Measurements from ENCODE around the gene ZBTB47.

The ZBTB47 gene

DNA sequence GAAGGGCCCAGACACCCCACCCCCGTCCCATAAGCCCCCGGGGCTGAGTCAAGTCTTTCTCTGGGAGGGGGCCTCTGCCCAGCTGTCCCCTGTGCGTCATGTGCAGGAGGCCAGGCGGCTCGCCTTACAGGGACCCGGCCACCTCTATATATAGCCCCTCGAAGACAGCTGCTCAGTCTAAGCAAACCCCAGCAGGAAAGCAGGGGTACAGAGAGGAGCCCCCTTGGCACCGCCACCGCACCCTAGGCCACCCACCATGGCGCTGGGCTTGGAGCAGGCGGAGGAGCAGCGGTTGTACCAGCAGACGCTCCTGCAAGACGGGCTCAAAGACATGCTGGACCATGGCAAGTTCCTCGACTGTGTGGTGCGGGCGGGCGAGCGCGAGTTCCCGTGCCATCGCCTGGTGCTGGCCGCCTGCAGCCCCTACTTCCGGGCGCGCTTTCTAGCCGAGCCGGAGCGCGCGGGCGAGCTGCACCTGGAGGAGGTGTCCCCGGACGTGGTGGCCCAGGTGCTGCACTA is 31.9 kb downstream of the ZBTB47 start, which contains the start of gene KLHL40:
KLHL40 (plus strand) TSS at position 175 of the 519 bp plus-strand sequence; CDS start at position 257, 82 bp downstream.
- no peak for DNase-seq (ENCODE audit: low spot score)

DNA sequence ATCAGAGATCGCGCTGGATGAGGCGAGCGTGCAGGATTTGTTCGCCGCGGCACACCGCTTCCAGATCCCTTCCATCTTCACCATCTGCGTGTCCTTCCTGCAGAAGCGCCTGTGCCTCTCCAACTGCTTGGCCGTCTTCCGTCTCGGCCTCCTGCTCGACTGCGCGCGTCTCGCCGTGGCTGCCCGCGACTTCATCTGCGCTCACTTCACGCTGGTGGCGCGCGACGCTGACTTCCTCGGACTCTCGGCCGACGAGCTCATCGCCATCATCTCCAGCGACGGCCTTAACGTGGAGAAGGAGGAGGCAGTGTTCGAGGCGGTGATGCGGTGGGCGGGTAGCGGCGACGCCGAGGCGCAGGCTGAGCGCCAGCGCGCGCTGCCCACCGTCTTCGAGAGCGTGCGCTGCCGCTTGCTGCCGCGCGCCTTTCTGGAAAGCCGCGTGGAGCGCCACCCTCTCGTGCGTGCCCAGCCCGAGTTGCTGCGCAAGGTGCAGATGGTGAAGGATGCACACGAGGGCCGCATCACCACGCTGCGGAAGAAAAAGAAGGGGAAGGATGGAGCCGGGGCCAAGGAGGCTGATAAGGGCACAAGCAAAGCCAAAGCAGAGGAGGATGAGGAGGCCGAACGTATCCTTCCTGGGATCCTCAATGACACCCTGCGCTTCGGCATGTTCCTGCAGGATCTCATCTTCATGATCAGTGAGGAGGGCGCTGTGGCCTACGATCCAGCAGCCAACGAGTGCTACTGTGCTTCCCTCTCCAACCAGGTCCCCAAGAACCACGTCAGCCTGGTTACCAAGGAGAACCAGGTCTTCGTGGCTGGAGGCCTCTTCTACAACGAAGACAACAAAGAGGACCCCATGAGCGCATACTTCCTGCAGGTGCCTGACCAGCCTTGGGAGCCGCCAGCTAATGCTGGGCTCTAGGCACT is 32.7 kb downstream of the ZBTB47 start:
- DNase-seq (ENCODE audit: low spot score): no peak

DNA sequence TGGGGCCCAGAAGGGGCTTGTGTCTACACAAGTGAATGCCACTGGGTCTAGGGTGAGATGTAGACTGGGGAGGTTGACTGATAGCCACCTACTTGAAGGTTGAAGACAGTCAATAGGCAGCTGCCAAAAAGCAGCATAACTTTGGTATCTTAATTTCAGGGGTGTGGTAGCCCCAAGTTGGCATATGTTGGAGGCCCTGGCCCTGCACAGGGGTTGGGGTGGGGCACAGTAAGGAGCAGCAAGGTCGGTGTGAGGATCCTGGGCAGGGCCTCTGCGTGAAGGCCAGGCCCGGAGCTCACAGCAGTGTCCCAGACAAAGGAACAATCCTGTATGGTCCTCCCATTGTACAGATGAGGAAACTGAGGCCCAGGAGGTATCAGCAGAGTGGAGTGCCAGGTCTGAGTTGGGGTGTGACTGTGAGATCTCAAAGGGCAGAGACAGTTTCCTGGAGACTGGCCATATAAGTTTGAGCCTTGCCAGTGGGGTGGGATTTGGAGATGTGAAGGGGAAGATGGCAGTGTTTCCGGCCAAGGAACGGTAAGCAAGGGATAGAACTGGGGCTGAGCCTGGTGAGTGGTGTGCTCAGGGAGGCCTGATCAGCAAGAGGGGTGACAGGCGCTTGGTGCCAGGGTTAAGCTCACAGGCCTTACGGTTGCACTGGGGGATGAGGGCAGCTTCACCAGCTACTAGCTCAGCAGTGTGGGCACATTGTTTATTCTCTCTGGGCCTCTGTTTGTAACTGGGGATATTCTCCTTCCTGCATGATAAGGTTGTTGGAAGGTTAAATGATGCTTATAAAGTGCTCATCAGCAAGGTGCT is 33.5 kb downstream of the ZBTB47 start:
- no peak for DNase-seq (ENCODE audit: low spot score)

DNA sequence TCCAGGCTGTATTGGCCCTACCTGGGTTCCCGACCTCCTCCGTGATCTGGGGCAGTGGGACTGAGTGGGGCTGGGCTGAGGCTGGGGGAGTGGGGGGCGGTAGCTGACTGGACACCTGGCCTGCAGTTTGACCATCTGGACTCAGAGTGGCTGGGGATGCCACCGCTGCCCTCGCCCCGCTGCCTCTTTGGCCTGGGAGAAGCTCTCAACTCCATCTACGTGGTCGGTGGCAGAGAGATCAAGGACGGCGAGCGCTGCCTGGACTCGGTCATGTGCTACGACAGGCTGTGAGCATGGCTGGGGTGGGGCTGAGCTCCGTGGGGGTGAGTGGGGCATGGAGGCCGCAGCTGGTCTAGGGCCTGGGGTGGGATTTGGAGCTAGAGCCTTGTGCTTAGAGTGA is 34.5 kb downstream of the ZBTB47 start:
- DNase-seq (ENCODE audit: low spot score): no peak

DNA sequence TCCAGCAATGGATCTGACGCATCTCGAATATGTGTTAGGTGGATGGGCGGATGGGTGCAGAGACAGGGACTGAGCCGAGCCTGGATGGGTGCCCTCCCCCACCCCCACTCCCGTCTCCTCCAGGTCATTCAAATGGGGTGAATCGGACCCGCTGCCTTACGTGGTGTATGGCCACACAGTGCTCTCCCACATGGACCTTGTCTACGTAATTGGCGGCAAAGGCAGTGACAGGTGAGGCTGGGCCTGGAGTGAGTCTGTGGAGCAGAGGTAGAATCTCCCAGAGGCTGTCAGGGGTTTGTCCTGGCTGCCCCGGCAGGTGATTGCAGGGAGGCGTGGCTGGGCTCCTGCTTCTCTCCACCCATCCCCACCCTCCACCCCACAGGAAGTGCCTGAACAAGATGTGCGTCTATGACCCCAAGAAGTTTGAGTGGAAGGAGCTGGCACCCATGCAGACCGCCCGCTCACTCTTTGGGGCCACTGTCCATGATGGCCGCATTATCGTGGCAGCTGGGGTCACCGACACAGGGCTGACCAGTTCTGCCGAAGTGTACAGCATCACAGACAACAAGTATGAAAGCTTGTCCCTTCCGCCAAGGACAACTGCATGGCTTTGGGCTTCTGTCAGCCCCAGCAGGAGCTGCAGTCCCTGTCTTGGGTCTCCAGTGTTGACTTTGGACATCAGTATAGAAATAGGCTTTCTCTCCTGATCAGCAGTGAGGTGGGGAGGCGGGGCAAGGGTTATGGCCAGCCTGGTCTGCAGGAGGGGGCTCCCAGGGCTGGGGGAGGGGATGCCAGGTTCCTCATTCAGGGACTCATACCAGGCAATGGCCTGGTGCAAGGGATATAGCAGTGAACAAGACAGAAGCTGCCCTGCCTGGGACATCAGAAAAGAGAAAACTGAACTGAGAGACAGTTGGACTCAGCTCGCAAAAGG is 35.3 kb downstream of the ZBTB47 start:
- no peak for DNase-seq (ENCODE audit: low spot score)

DNA sequence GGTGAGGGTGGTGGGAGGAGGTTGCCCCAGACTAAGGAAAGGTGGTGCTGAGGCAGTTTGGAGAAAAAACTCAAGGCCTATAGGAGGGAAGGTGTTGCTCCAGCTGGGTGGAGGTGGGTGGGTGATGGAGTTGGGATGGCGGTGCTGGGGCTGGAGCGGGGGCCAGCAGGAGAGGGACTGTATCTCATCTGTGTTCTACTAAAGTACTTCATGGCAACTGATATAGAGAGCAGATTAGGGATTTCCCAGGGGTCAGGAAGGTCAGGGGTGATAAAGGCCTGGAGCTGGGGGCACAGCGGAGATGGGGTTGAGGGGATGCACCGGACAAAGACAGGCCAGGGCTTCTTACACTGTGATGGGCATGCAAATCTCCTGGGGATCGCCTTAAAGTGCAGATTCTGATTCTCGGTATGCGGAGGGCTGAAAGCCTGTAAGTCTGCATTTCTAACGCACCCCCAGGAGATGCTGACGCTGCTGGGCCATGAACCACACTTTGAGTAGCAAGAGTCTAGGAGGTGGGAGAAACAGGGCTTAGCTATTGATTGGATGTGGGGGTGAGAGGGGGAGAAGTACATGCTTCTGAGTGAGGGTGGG is 36.0 kb downstream of the ZBTB47 start:
- DNase-seq (ENCODE audit: low spot score): no peak

DNA sequence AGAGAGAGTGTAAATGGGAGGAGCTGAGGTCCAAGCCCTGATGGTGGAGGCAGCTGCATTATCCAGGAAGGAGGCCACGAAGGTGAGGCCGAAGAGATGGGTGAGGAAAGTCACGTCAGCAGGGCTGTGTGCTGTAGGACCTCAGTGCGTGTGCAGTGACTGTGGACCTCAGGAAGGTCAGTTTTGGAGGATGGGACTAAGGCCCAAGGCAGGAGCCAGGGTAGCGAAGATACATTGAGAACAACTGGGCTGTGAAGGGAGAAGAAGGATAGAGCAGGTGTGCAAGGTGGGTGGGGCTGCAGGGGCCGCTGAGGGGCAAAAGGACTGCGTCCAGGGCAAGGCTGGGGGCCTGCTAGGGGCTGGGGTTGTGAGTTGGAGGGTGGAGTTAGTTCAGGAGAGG is 36.7 kb downstream of the ZBTB47 start:
- no peak for DNase-seq (ENCODE audit: low spot score)

DNA sequence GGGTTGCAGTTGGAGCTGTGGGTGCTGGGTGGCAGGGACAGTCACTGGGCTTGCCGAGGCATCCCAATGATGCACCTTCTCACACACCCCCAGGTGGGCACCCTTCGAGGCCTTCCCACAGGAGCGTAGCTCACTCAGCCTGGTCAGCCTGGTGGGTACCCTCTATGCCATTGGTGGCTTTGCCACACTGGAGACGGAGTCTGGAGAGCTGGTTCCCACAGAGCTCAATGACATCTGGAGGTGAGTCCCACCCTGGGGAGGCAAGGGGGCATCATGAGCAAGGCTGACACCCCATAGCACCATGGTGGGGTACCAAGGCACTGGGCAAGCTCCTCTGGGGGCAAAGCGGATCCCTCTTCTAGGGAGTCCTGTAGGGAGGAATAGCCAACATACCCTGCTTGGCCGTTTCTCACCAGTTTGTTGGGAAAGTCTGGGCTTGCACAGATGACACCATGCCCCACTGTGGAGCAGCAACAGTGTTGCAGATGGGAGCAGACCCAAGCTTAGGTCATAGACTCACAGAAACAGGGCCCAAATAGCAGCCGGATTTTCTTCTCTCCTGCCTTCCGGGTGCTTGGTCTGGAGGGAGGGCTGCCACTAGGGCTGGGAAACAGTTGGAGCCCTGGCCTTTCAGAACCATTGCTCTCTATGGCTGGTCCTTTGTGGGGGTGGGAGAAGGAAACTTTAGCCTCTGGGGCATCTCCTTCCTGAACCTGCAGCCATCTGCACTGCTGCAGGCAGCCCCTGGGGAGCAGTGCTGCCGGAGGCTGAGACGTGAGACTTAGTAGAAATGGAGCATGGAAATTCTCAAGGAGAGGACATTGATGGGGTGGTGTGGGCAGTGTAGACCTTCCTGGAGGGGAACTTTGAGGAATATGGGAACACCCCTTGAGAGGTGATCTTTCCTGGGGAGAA is 37.5 kb downstream of the ZBTB47 start:
- DNase-seq (ENCODE audit: low spot score): peak; percentile 60

DNA sequence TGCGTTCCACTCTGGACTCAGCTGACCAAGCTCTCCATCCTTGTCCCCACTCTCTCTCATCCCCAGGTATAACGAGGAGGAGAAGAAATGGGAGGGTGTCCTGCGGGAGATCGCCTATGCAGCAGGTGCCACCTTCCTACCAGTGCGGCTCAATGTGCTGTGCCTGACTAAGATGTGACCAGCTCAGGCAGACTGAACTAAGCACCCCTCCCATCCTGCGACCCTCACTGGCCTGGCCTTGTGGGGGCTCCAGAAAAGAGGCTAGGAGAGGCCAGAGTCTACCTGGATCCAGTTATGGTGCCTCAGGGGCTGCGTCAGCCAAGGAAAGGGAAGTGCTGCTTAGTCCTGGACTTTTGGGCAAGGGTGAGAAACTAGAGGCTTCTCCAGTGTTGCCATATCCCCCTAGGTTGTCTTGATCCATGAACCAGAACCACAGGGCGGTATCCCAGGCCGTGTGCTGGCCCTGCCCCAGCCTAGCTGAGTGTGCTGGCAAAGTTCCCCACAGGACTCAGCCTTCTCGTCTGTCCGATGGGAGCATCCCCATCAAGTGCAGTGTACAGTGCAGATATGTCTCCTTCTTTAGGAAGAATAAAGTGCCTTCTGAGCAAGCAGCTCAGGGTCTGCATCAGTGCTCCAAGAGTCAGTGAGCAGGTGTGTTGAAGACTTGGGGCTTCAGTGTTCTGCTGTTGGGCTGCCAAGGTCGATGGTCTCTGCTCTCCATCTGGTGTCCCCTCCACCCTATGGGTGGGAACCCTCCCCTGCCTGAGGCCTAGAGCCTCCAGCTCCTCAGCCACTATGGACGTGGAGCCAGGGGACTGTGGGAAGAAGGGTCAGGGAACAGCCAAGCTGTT is 38.5 kb downstream of the ZBTB47 start:
- no peak for DNase-seq (ENCODE audit: low spot score)

DNA sequence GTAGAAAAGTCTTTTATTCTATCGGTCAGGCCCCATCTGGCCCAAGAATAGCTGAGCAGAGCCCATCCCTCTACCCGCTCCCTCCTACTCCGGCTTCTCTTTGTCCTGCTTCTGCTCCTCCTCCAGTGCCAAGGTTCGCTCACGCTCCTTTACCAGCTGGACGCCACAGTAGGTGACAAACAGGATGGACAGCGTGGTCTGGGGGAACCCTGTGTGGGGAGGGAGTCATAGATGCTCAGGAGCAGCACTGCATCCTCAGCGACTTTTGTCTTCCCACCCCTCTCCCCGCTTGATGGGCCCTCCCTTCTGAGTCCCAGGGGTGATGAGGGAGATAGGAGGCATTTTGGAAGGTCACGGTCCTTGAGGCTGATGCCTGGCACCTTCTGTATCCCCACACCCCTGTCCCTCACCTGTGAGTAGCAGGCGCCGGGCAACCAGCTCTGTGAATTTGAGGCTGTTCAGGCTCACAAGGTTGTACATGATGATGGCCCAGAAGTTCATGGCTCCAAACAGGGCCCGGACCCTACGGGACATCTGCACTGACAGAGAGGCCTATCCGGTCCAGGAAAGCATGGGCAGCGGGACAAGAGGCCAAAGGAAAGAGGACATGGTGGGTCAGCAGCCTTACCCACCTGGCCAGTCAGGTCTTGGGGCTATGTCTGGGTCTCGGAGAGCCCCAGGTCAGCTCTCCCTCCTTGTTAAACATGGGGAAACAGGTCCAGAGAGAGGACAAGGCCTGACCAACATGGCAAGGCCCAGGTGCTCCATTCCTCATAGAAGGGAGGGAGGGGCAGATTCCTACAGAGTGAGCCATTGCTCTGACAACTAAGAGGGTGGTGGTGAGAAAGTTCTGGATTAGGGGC is 39.4 kb downstream of the ZBTB47 start:
- DNase-seq (ENCODE audit: low spot score): no peak

DNA sequence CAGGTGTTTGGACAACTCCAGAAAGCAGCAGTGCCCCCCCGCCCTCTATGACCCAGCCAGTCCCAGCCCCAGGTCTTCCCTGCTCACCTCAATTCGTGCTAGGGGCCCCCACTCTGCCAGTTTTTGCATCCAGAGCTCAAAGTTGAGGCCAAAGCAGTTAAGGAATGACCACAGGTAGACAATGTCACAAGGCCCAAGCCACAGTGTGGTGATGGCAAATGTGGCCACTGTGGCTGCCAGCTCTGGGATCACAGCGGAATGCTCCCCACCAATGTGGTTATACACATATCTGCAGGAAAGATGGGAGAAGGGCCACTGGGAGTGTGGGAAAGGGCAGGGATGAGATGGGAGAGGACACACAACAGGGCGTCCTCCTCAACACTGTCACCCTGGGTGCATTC is 40.0 kb downstream of the ZBTB47 start:
- no peak for DNase-seq (ENCODE audit: low spot score)

DNA sequence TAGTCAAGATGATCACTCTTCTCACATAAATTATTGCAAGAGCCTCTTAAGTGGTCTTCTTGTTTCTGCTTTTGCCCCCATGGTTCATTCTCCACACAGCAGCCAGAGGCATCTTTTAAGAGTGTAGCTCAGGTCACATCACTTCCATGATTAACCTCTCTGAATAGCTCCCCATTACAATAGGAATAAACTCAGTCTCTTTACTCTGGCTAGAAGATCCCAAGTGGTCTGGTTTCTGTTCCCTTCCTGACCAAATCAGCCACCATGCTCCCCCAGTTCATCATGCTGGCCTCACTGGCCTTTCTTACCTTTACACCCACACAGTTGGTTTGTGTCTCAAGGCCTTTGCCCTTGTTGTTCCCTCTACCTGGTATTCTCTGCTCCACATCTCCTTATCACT is 40.9 kb downstream of the ZBTB47 start:
- DNase-seq (ENCODE audit: low spot score): no peak

DNA sequence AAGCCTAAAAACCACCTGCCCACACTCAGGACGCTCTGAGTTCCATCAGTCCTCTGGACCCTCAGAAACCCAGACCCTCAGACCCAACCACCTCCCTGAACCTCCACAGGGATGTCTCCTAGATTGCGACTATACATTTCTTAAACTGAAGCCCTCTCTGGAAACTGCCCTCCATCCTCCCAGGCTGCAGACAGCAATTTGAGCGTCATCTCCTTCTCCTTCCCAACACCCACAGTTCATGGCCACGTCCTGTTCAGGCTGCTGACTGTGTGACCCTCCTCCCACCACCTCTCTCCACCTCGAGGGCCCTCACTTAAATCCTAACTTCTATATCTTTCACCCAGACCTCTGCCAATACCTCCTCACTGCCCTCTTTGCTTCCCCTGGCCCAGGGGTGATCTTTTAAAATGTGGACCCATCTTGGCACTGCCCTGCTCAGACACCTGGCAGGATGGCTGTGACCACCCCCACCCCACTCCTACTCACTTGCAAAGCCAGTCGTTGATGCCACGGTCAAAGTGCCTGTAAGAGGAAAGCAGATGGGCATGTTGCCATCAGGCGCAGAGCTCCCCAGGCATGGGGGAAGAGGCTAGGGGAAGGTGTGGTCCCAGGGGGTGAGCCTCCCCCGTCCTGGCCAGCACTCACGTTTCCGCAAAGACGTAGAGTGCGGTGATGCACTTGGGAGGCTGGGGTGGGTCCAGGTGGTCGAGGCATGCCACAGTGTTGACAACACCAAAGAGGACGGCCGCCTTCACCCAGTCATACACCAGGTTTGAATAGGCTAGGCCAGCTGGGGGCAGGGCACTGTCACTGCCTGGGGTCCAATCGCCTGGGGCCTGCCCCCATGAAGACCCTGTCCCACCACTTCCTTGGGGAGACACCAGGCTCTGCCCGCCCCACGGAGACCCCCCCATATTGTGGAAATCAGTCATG is 43.1 kb downstream of the ZBTB47 start:
- no peak for DNase-seq (ENCODE audit: low spot score)

DNA sequence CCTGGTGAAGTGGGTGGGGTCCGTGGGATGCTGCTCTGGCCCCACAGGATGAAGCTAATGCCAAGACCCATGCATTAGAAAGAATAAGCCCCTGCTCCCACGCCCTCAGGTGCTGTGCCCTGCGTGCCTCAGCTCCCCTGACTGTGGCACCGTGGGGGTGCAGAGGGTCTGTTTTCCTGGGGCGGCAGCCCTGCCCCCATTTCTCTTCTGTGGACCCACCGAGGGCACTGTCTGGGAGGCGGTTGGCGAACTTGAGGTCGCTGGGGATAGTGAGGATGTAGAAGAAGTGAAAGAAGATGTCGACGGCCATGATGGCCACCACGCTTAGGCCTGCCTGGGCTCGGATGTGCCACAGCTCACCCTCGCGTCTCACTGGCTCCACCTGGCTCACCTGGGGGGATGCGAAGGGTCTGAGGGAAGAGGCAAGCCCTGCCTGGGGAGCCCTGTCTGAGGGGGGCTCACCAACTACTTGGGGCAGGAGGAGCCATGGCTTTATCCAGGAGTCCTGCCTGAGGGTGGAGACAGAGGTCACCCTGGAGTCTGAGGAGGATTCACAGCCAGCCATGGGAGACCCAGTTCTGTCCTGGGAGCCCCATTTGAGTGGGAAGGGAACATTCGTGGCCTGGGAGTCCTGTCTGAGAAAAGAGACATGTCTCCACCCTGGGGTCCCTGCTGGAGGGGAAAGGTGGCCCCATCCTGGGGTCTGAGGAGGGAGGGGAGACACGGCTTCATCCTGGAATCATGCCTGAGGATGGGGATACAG is 44.0 kb downstream of the ZBTB47 start:
- DNase-seq (ENCODE audit: low spot score): no peak

DNA sequence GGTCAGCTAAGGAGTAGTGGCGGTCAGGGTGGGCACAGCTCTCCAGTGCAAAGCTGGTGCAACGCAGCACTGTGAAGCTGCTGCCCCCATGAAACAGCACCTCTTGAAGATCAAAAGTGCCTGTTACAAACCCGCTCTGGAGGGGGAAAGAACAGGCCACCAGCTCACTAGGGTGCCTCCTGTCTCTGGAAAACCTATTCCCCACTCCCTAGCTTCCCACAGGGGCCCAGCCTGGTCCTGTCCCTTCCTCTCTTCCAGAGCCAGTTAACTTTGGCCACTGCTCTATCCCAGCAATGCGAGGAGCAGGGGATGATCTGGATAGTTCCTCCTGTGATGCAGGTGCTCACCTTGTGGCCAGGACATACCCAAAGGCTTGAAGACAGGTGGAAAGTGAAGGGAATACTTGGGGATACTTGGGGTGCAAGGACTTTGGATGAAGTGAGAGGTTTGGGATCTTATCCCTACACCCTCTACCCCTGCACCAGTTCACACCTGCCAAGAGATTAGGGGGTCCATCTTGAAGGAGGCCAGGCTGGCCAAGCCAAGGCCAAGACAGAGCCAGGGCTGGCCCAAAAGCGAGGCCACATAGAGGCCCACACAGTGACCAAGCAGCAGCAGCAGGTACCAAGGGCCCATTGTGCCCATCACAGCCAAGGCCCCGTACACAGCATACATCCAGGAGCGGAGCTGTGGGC is 44.9 kb downstream of the ZBTB47 start:
- DNase-seq (ENCODE audit: low spot score): no peak

DNA sequence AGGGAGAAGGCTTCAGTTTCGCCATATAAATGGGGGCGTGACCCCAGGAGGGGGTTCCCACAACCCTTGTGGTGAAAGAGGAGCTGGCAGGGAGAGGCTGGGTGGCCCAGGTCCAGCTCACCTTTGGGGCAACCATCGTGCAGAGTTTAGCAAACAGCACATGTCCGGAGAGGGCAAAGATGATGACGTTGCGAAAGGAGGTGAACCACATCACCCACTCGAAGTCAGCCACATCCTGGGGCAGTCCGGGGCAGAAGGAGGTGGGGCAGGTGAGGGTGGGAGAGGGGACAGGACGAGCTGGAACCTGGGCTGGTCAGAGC is 45.4 kb downstream of the ZBTB47 start:
- DNase-seq (ENCODE audit: low spot score): no peak

Data from globus pallidus (tissue), 1 donor.